OCI-LY3 (cell line): ENCODE measurements around the gene FBXW9.

ENCODE experiments used
- H2AFZ ChIP-seq: fragments of 200-600, 300-600 bp; shearing (Covaris generic); 2 replicates; pipeline ENCODE4 v1.6.0; 2014; ENCODE audit warnings: antibody characterized with exemption, low read depth, low read length
- H3K27ac ChIP-seq: fragments of 200-600, 300-600 bp; sonication (generic); 2 replicates; pipeline ENCODE4 v1.5.1; 2014; ENCODE audit warnings: mild to moderate bottlenecking, low read length, moderate library complexity, mixed read lengths
- H3K27me3 ChIP-seq: fragments of 200-600, 300-600 bp; sonication (generic); 2 replicates; pipeline ENCODE4 v1.6.1; 2014; ENCODE audit warnings: low read depth, low read length, mixed read lengths
- H3K36me3 ChIP-seq: fragments of 200-600, 300-600 bp; sonication (generic); replicated peaks from 2 replicates; pipeline ENCODE3; 2014; ENCODE audit warnings: low read depth, low read length, mixed read lengths
- H3K4me1 ChIP-seq: fragments of 300-600, 200-600 bp; sonication (generic); 2 replicates; pipeline ENCODE4 v1.6.1; 2014; ENCODE audit warnings: low read length, mixed read lengths
- H3K4me2 ChIP-seq: fragments of 200-600, 300-600 bp; sonication (generic); 2 replicates; pipeline ENCODE4 v1.6.1; 2014; ENCODE audit warnings: low read length, mixed read lengths
- H3K4me3 ChIP-seq: fragments of 300-600, 200-600 bp; sonication (generic); 2 replicates; pipeline ENCODE4 v1.5.1; 2014; ENCODE audit warnings: antibody characterized with exemption, mild to moderate bottlenecking, low read length, moderate library complexity
- H3K79me2 ChIP-seq: fragments of 300-600, 200-600 bp; shearing (Covaris generic); 2 replicates; pipeline ENCODE4 v1.6.1; 2014; ENCODE audit warnings: mild to moderate bottlenecking, low read length, mixed read lengths
- H3K9ac ChIP-seq: fragments of 300-600, 200-600 bp; shearing (Covaris generic); 2 replicates; pipeline ENCODE4 v1.6.0; 2014; ENCODE audit warnings: mild to moderate bottlenecking, low read length, moderate library complexity
- H3K9me3 ChIP-seq: fragments of 200-600, 300-600 bp; shearing (Covaris generic); 2 replicates; pipeline ENCODE4 v1.6.1; 2014; ENCODE audit warnings: low read length, mixed read lengths; ENCODE audit not compliant: insufficient read depth
- H4K20me1 ChIP-seq: fragments of 200-600, 300-600 bp; sonication (generic); 2 replicates; pipeline ENCODE4 v1.6.1; 2016; ENCODE audit warnings: low read length, mixed read lengths; ENCODE audit not compliant: insufficient read depth
- CTCF ChIP-seq: fragments of 200-600, 300-600 bp; sonication (generic); IDR thresholded peaks from 2 replicates; pipeline ENCODE4 v1.5.1; 2014; ENCODE audit warnings: antibody characterized with exemption, low read length, low read depth
- EZH2phosphoT487 ChIP-seq: fragments of 200-600 bp; shearing (Covaris generic); IDR thresholded peaks from 2 replicates; pipeline ENCODE4 v1.6.1; 2018; ENCODE audit warnings: antibody characterized with exemption, mixed run types, low read depth

Gene FBXW9

GRCh38 chr19:12655546-12655945, 40.9 kb downstream of the FBXW9 start:
- Histone ChIP-seq H2AFZ (no peak overlapping the region), H3K79me2 (peaks cover 26% of the 10 kb centered on the region), H4K20me1 (peaks cover 14% of the 10 kb centered on the region), H3K27me3 (no peaks in the 10 kb centered on the region), H3K4me2 (no peak overlapping the region), H3K9me3 (no peaks in the 10 kb centered on the region), H3K27ac (no peak overlapping the region), H3K36me3 (peaks cover 66% of the 10 kb centered on the region), H3K4me3 (no peak overlapping the region), H3K9ac (no peak overlapping the region), H3K4me1 (no peaks in the 10 kb centered on the region)
- TF ChIP-seq CTCF = no peak
- TF ChIP-seq EZH2phosphoT487 = no peak

- Histone ChIP-seq H4K20me1 (peaks cover 16% of the 10 kb centered on the region), H2AFZ (no peak overlapping the region), H3K27me3 (no peaks in the 10 kb centered on the region), H3K36me3 (peaks cover 65% of the 10 kb centered on the region), H3K27ac (no peak overlapping the region), H3K9ac (no peak overlapping the region), H3K9me3 (no peaks in the 10 kb centered on the region), H3K4me2 (no peak overlapping the region), H3K4me1 (no peaks in the 10 kb centered on the region), H3K79me2 (peaks cover 16% of the 10 kb centered on the region), H3K4me3 (no peak overlapping the region)
- TF ChIP-seq EZH2phosphoT487 = no peak
- TF ChIP-seq CTCF = no peak
These were observed 44.2 kb downstream of the FBXW9 start for GRCh38 chr19:12652219-12652618.

- Histone ChIP-seq H3K4me3 (no peak overlapping the region), H3K9ac (no peak overlapping the region), H3K36me3 (peaks cover 53% of the 10 kb centered on the region), H4K20me1 (peaks cover 13% of the 10 kb centered on the region; the same call in 1 of the 2 replicates), H3K4me1 (no peaks in the 10 kb centered on the region), H2AFZ (no peak overlapping the region), H3K27ac (no peak overlapping the region), H3K79me2 (no peaks in the 10 kb centered on the region; the same call in 1 of the 2 replicates), H3K9me3 (no peaks in the 10 kb centered on the region), H3K27me3 (no peaks in the 10 kb centered on the region), H3K4me2 (no peak overlapping the region)
- TF ChIP-seq CTCF (no peak), EZH2phosphoT487 (no peak)
These were observed 46.5 kb downstream of the FBXW9 start for GRCh38 chr19:12649941-12650340.

- H4K20me1 ChIP-seq = peaks cover 13% of the 10 kb centered on the region; the same call in 1 of the 2 replicates
- no peak overlapping the region for H3K4me3 ChIP-seq
- H3K9ac ChIP-seq = no peak overlapping the region
- no peaks in the 10 kb centered on the region for H3K4me1 ChIP-seq
- H3K36me3 ChIP-seq = peaks cover 55% of the 10 kb centered on the region
- H3K27me3 ChIP-seq = no peaks in the 10 kb centered on the region
- no peak overlapping the region for H2AFZ ChIP-seq
- TF ChIP-seq CTCF = no peak
- TF ChIP-seq EZH2phosphoT487 = no peak
- H3K4me2 ChIP-seq = no peak overlapping the region
- no peaks in the 10 kb centered on the region for H3K9me3 ChIP-seq
- no peaks in the 10 kb centered on the region for H3K79me2 ChIP-seq
- no peak overlapping the region for H3K27ac ChIP-seq
These were observed 48.3 kb downstream of the FBXW9 start for GRCh38 chr19:12648088-12648487.
